GM19193 (cell line): ENCODE measurements around the gene IPO4.

Experiments
- POLR2A ChIP-seq: IDR thresholded peaks from 4 replicates; pipeline ENCODE4 v1.6.1; 2011; ENCODE audit not compliant: insufficient read depth, insufficient read length; ENCODE audit errors: extremely low read depth

The IPO4 gene

GRCh38 chr14:24151404-24152080 is 37.1 kb downstream of the IPO4 start:
- no peak for TF ChIP-seq POLR2A

GRCh38 chr14:24150993-24151392 is 37.6 kb downstream of the IPO4 start:
- TF ChIP-seq POLR2A: no peak

- TF ChIP-seq POLR2A: no peak
These were observed 38.0 kb downstream of the IPO4 start for GRCh38 chr14:24150567-24150966.

GRCh38 chr14:24150061-24150460 is 38.6 kb downstream of the IPO4 start:
- TF ChIP-seq POLR2A: no peak

GRCh38 chr14:24149302-24149969 is 39.2 kb downstream of the IPO4 start:
- no peak for TF ChIP-seq POLR2A

- no peak for TF ChIP-seq POLR2A
These were observed 40.7 kb downstream of the IPO4 start for GRCh38 chr14:24147761-24148428.

- peak; percentile 70 for TF ChIP-seq POLR2A
These were observed 41.4 kb downstream of the IPO4 start, which contains the start of gene RNF31 for GRCh38 chr14:24146978-24147760. Gene RNF31, plus strand, starts transcription at chr14:24147498. Its CDS starts 201 bp downstream, at chr14:24147699.

- TF ChIP-seq POLR2A: peak; percentile 67
These were observed 42.1 kb downstream of the IPO4 start, which contains the start of gene PSME2 for GRCh38 chr14:24146453-24146977. Gene PSME2, minus strand, starts transcription at chr14:24146610. Its CDS starts 29 bp downstream, at chr14:24146581.

- TF ChIP-seq POLR2A: no peak
These were observed 42.7 kb downstream of the IPO4 start for GRCh38 chr14:24145690-24146452.

- TF ChIP-seq POLR2A: no peak
These were observed 43.4 kb downstream of the IPO4 start for GRCh38 chr14:24145219-24145618.

- no peak for TF ChIP-seq POLR2A
These were observed 44.2 kb downstream of the IPO4 start for GRCh38 chr14:24144451-24144850.

- TF ChIP-seq POLR2A: no peak
These were observed 45.1 kb downstream of the IPO4 start for GRCh38 chr14:24143511-24143910.

- TF ChIP-seq POLR2A: peak; percentile 91
These were observed 47.3 kb downstream of the IPO4 start, which contains the start of gene EMC9 for GRCh38 chr14:24141097-24141880. Gene EMC9, minus strand, starts transcription at chr14:24141591. Its CDS starts 287 bp downstream, at chr14:24141304.
